PC-3 (cell line): ENCODE measurements around the gene LIN7A. TPM values are rescaled to one million over a fixed set of nuclear protein-coding genes. Genes with fewer than 3 reads are reported as not detected.

Experiments
- ATAC-seq: fragments of 200-7000 bp; cut with Tn5 transposase; 2 replicates; pipeline ENCODE4 v1.9.1; 2020; ENCODE audit warnings: mild to moderate bottlenecking, moderate library complexity
- BruUV-seq: library from RNA; stranded (reverse); fragments of 400-500 nt; replicated peaks from 2 replicates; lab custom pipeline; 2021; lab: Mats Ljungman, UMichigan
- CTCF ChIA-PET: fragments of 300-600 bp; sonication (Branson Sonifier 250); formaldehyde crosslinking; loops from one replicate; lab custom pipeline; 2022; ENCODE audit warnings: antibody characterized with exemption; lab: Charles Lee
- POLR2A ChIA-PET: fragments of 300-600 bp; sonication (Branson Sonifier 250); formaldehyde crosslinking; loops from one replicate; lab custom pipeline; 2022; ENCODE audit warnings: antibody characterized with exemption; ENCODE audit not compliant: unreplicated experiment; lab: Charles Lee
- DNase-seq: peaks from one replicate; pipeline ENCODE4 v3.0.0-alpha.2; 2015
- H2AFZ ChIP-seq: fragments of 300-600 bp; sonication (generic); 2 replicates; pipeline ENCODE4 v1.6.0; 2016; ENCODE audit warnings: antibody characterized with exemption, low read length
- H3F3A ChIP-seq: fragments of 300-600 bp; sonication (generic); one replicate; pipeline ENCODE4 v1.6.0; 2017; ENCODE audit warnings: antibody characterized with exemption, low read length, control low read depth, mild to moderate bottlenecking; ENCODE audit not compliant: unreplicated experiment
- H3K27ac ChIP-seq: fragments of 300-600 bp; sonication (generic); 2 replicates; pipeline ENCODE4 v1.5.1; 2016; ENCODE audit warnings: mild to moderate bottlenecking, low read length
- H3K27me3 ChIP-seq: fragments of 300-600 bp; sonication (generic); 2 replicates; pipeline ENCODE4 v1.6.1; 2016; ENCODE audit warnings: low read length, mixed read lengths
- H3K36me3 ChIP-seq: fragments of 300-600 bp; sonication (generic); 2 replicates; pipeline ENCODE4 v1.6.1; 2016; ENCODE audit warnings: low read depth, mixed run types, low read length, mixed read lengths
- H3K4me1 ChIP-seq: fragments of 300-600 bp; sonication (generic); 2 replicates; pipeline ENCODE4 v1.5.1; 2016; ENCODE audit warnings: low read length; ENCODE audit not compliant: insufficient read depth
- H3K4me2 ChIP-seq: fragments of 300-600 bp; sonication (generic); 2 replicates; pipeline ENCODE4 v1.6.0; 2016; ENCODE audit warnings: low read length
- H3K4me3 ChIP-seq: fragments of 300-600 bp; sonication (generic); 2 replicates; pipeline ENCODE4 v1.5.1; 2016; ENCODE audit warnings: mild to moderate bottlenecking, low read length, mixed read lengths
- H3K79me2 ChIP-seq: fragments of 300-600 bp; sonication (generic); 2 replicates; pipeline ENCODE4 v1.6.1; 2017; ENCODE audit warnings: low read length, mixed read lengths
- H3K9ac ChIP-seq: fragments of 300-600 bp; sonication (generic); 2 replicates; pipeline ENCODE4 v1.6.0; 2016; ENCODE audit warnings: mild to moderate bottlenecking, low read length
- H3K9me2 ChIP-seq: fragments of 300-600 bp; sonication (generic); replicated peaks from 2 replicates; pipeline ENCODE4 v1.6.1; 2016; ENCODE audit warnings: mixed run types, low read length, mixed read lengths
- H3K9me3 ChIP-seq: fragments of 300-600 bp; sonication (generic); 2 replicates; pipeline ENCODE4 v1.6.1; 2016; ENCODE audit warnings: low read length, mixed read lengths
- H4K20me1 ChIP-seq: fragments of 300-600 bp; sonication (generic); 2 replicates; pipeline ENCODE4 v1.6.1; 2016; ENCODE audit warnings: low read length, mixed read lengths
- EZH2 ChIP-seq: fragments of 300-600 bp; sonication (generic); IDR thresholded peaks from one replicate; pipeline ENCODE4 v1.6.1; 2017; ENCODE audit warnings: antibody characterized with exemption, mild to moderate bottlenecking, low read length; ENCODE audit not compliant: unreplicated experiment
- EZH2phosphoT487 ChIP-seq: fragments of 300-600 bp; sonication (generic); IDR thresholded peaks from 2 replicates; pipeline ENCODE4 v1.6.1; 2018; ENCODE audit warnings: mild to moderate bottlenecking, antibody characterized with exemption, low read length, borderline replicate concordance
- intact Hi-C: fragments of 100-400 bp; cut with micrococcal nuclease; formaldehyde crosslinking; loops from 2 replicates; pipeline ENCODE4 v1.9.0; 2023
- total RNA-seq: library from RNA; depleted of rRNA; stranded (reverse); fragments of >200 nt; gene quantifications from 2 replicates; pipeline ENCODE4 v1.2.3, GENCODE V29; 2014
- TF ChIP-seq, protein P1 (sequence below): fragments of 300-600 bp; sonication (generic); conservative IDR thresholded peaks from 2 replicates; pipeline ENCODE4 v1.5.1; 2017; ENCODE audit warnings: antibody characterized with exemption, low read depth, mild to moderate bottlenecking, low read length

Gene LIN7A
- total RNA-seq, 1 experiment from 2014 or later = not detected

DNA sequence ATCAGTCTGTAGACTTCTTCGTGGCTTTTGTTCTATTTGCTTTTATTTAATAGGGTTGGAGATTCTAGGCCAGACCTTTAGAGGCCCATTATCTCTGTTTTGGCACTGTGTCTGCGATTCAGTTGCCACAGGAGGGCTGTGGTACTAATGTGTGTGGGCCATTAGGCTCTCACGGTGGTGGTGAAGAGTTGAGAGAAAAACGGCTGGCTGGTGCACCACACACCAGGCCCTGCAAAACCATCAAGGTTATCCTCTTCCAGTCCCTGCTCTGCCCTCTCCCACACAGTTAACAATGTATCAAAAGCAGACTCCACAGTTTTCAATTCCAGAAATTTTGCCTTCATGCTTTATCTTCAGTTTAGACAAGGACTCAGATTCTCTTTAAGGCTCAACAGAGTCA lies 123.3 kb downstream of the LIN7A start:
- TF ChIP-seq, protein P1, sequence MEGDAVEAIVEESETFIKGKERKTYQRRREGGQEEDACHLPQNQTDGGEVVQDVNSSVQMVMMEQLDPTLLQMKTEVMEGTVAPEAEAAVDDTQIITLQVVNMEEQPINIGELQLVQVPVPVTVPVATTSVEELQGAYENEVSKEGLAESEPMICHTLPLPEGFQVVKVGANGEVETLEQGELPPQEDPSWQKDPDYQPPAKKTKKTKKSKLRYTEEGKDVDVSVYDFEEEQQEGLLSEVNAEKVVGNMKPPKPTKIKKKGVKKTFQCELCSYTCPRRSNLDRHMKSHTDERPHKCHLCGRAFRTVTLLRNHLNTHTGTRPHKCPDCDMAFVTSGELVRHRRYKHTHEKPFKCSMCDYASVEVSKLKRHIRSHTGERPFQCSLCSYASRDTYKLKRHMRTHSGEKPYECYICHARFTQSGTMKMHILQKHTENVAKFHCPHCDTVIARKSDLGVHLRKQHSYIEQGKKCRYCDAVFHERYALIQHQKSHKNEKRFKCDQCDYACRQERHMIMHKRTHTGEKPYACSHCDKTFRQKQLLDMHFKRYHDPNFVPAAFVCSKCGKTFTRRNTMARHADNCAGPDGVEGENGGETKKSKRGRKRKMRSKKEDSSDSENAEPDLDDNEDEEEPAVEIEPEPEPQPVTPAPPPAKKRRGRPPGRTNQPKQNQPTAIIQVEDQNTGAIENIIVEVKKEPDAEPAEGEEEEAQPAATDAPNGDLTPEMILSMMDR = no peak
- no peak for TF ChIP-seq EZH2
- TF ChIP-seq EZH2phosphoT487 = no peak
- POLR2A ChIA-PET = no interaction called here

DNA sequence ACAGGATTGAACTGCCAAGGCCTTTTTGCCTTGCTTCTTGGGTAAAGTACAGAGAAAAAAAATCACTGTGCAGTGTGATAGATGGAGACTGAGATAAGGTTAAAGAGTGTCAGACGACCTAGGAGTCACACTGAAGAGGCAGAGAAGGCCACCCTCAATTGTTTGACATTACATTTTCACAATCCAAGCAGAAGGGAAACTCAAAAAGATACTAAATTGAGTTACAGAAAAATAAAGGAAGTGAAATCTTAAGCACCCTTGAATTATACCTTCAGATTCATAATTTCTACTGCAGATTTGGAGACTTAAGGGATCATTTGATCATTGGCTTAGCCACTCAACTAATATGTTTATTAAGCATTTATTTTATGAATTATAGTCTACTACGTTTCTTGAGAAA lies 123.9 kb downstream of the LIN7A start:
- H3K36me3 ChIP-seq = no peaks in the 10 kb centered on the region
- BruUV-seq = no TSS peak

More for the DNA sequence above, 123.3 kb downstream of the LIN7A start:
- CTCF ChIA-PET = no interaction called here
- no peak overlapping the region for H2AFZ ChIP-seq
- no peaks in the 10 kb centered on the region for H4K20me1 ChIP-seq
- H3K27me3 ChIP-seq = 0 out of 2 replicates have a peak, but pooled peaks cover 9% of the 10 kb centered on the region
- H3K9me3 ChIP-seq = no peaks in the 10 kb centered on the region
- no peak overlapping the region for H3K27ac ChIP-seq
- H3K9me2 ChIP-seq = no peaks in the 10 kb centered on the region
- no peak overlapping the region for H3K4me2 ChIP-seq
- H3K36me3 ChIP-seq = no peaks in the 10 kb centered on the region
- H3K79me2 ChIP-seq = no peaks in the 10 kb centered on the region
- H3K4me3 ChIP-seq = no peak overlapping the region
- BruUV-seq = no TSS peak
- no peak for DNase-seq
- ATAC-seq = no peak
- no peaks in the 10 kb centered on the region for H3F3A ChIP-seq
- H3K4me1 ChIP-seq = no peaks in the 10 kb centered on the region
- no peak overlapping the region for H3K9ac ChIP-seq
- intact Hi-C loops = no loop called here

More for the DNA sequence above, 123.9 kb downstream of the LIN7A start:
- POLR2A ChIA-PET = no interaction called here
- Histone ChIP-seq H3K4me3 (no peak overlapping the region), H2AFZ (no peak overlapping the region), H3K79me2 (no peaks in the 10 kb centered on the region), H3K4me2 (no peak overlapping the region), H3K9ac (no peak overlapping the region), H3K4me1 (no peaks in the 10 kb centered on the region), H3K27me3 (0 out of 2 replicates have a peak, but pooled peaks cover 9% of the 10 kb centered on the region), H3K27ac (no peak overlapping the region), H3F3A (no peaks in the 10 kb centered on the region), H3K9me3 (no peaks in the 10 kb centered on the region), H3K9me2 (no peaks in the 10 kb centered on the region), H4K20me1 (no peaks in the 10 kb centered on the region)
- TF ChIP-seq EZH2 (no peak), EZH2phosphoT487 (no peak)
- TF ChIP-seq, protein P1 = no peak
- ATAC-seq (no peak), DNase-seq (no peak)
- intact Hi-C loops = no loop called here
- CTCF ChIA-PET = no interaction called here
